H1 (cell line): Measurements from ENCODE around the gene TXK. TPM values are rescaled to one million over a fixed set of nuclear protein-coding genes. Genes with fewer than 3 reads are reported as not detected.

Source experiments
- CTCF ChIA-PET: fragments of 300-600 bp; sonication (Branson Sonifier 250); formaldehyde crosslinking; loops from one replicate; lab custom pipeline; 2021; ENCODE audit not compliant: partially characterized antibody; lab: Charles Lee
- POLR2A ChIA-PET: fragments of 300-600 bp; sonication (Branson Sonifier 250); formaldehyde crosslinking; loops from one replicate; lab custom pipeline; 2021; ENCODE audit warnings: inconsistent platforms; ENCODE audit not compliant: partially characterized antibody; lab: Charles Lee
- DNase-seq, 2 experiments: peaks; one replicate each; pipeline versions ENCODE4 v3.0.0 to v3.0.0-alpha.2; 2010 to 2022; ENCODE audit warnings: low spot score in 2 of 2, low read depth in 1 of 2, mixed read lengths in 1 of 2
- FAIRE-seq: peaks from 2 replicates; lab custom pipeline; 2011; peaks lifted over from hg19 to GRCh38; lab: Jason Lieb, UNC
- H2AFZ ChIP-seq: 2 replicates; pipeline ENCODE4 v1.8.1; 2012; ENCODE audit warnings: low read length, inconsistent platforms
- H2AK5ac ChIP-seq: 2 replicates; pipeline ENCODE4 v1.6.1; 2013; ENCODE audit warnings: low read depth, low read length
- H2BK120ac ChIP-seq: replicated peaks from 2 replicates; pipeline ENCODE3; 2013; ENCODE audit warnings: low read depth, low read length, inconsistent platforms
- H2BK12ac ChIP-seq: 2 replicates; pipeline ENCODE4 v1.6.1; 2013; ENCODE audit warnings: low read depth, low read length
- H2BK15ac ChIP-seq: 2 replicates; pipeline ENCODE4 v1.6.1; 2013; ENCODE audit warnings: low read length
- H2BK20ac ChIP-seq: 2 replicates; pipeline ENCODE4 v1.6.1; 2013; ENCODE audit warnings: low read length
- H2BK5ac ChIP-seq: 2 replicates; pipeline ENCODE4 v1.6.1; 2013; ENCODE audit warnings: low read depth, low read length
- H3K14ac ChIP-seq: 2 replicates; pipeline ENCODE4 v1.6.1; 2013; ENCODE audit warnings: inconsistent platforms; ENCODE audit not compliant: insufficient read length
- H3K18ac ChIP-seq: 2 replicates; pipeline ENCODE4 v1.6.1; 2013; ENCODE audit warnings: low read length; ENCODE audit errors: extremely low read depth
- H3K23ac ChIP-seq: 2 replicates; pipeline ENCODE4 v1.6.1; 2013; ENCODE audit warnings: inconsistent platforms; ENCODE audit not compliant: insufficient read length
- H3K23me2 ChIP-seq: 2 replicates; pipeline ENCODE4 v1.6.1; 2013; ENCODE audit warnings: low read depth, low read length
- H3K27ac ChIP-seq: 2 replicates; pipeline ENCODE4 v1.6.1; 2011; ENCODE audit warnings: low read depth, low read length, inconsistent platforms
- H3K27me3 ChIP-seq, 4 experiments: replicated peaks in 1 of 4; 1 replicate in 1 of 4; 2 replicates in 3 of 4; pipeline versions ENCODE4 v1.6.1 to v1.8.1; 2011 to 2013; ENCODE audit warnings: low read length in 3 of 4, mild to moderate bottlenecking in 3 of 4, inconsistent platforms in 2 of 4, mixed read lengths in 2 of 4, moderate library complexity in 1 of 4; ENCODE audit not compliant: control insufficient read depth in 3 of 4, insufficient read depth in 3 of 4; ENCODE audit errors: extremely low read depth in 1 of 4
- H3K36me3 ChIP-seq, 4 experiments: 2 replicates each; pipeline versions ENCODE4 v1.6.1 to v1.8.1; 2011 to 2013; ENCODE audit warnings: mild to moderate bottlenecking in 4 of 4, low read length in 3 of 4, moderate library complexity in 2 of 4, control low read depth in 1 of 4, inconsistent platforms in 1 of 4; ENCODE audit not compliant: insufficient read depth in 4 of 4, control insufficient read depth in 2 of 4
- H3K4ac ChIP-seq: replicated peaks from 2 replicates; pipeline ENCODE3; 2013; ENCODE audit warnings: low read length, low read depth, mixed read lengths, inconsistent platforms; ENCODE audit not compliant: insufficient read length
- H3K4me1 ChIP-seq, 4 experiments: replicated peaks in 1 of 4; 1 replicate in 1 of 4; 2 replicates in 3 of 4; pipeline versions ENCODE4 v1.6.1 to v1.8.1; 2011 to 2013; ENCODE audit warnings: low read length in 3 of 4, inconsistent platforms in 2 of 4, mixed read lengths in 1 of 4; ENCODE audit not compliant: insufficient read depth in 4 of 4, control insufficient read depth in 3 of 4
- H3K4me2 ChIP-seq, 2 experiments: 2 replicates each; pipeline versions ENCODE4 v1.6.1 to v1.8.1; 2011 to 2013; ENCODE audit warnings: low read depth in 2 of 2, low read length in 2 of 2, control low read depth in 1 of 2, inconsistent platforms in 1 of 2, mild to moderate bottlenecking in 1 of 2; ENCODE audit not compliant: insufficient read depth in 1 of 2
- H3K4me3 ChIP-seq, 4 experiments: fragments of 200-600, 300-600 bp in 1 of 4; sonication (generic), shearing (Covaris generic), sonication (Bioruptor Twin) in 1 of 4; 2 replicates each; pipeline versions ENCODE4 v1.5.1 to v1.8.1; 2011 to 2016; ENCODE audit warnings: low read length in 4 of 4, low read depth in 3 of 4, control low read depth in 2 of 4, inconsistent platforms in 2 of 4, mild to moderate bottlenecking in 2 of 4, mixed read lengths in 1 of 4, moderate library complexity in 1 of 4; ENCODE audit not compliant: insufficient read depth in 2 of 4; ENCODE audit errors: extremely low read depth in 1 of 4
- H3K56ac ChIP-seq: replicated peaks from 2 replicates; pipeline ENCODE3; 2013; ENCODE audit warnings: low read depth, mild to moderate bottlenecking, mixed read lengths, low read length, inconsistent platforms; ENCODE audit not compliant: insufficient read length
- H3K79me1 ChIP-seq: 2 replicates; pipeline ENCODE4 v1.6.1; 2013; ENCODE audit warnings: low read depth, low read length, control low read depth
- H3K79me2 ChIP-seq, 2 experiments: 2 replicates each; pipeline versions ENCODE4 v1.6.1 to v1.8.1; 2012 to 2013; ENCODE audit warnings: low read length in 2 of 2, mild to moderate bottlenecking in 2 of 2, inconsistent platforms in 1 of 2; ENCODE audit not compliant: insufficient read depth in 2 of 2, control insufficient read depth in 1 of 2
- H3K9ac ChIP-seq, 4 experiments: replicated peaks in 1 of 4; 1 replicate in 1 of 4; 2 replicates in 3 of 4; pipeline versions ENCODE4 v1.6.1 to v1.8.1; 2011 to 2013; ENCODE audit warnings: low read depth in 3 of 4, low read length in 3 of 4, control low read depth in 2 of 4, mild to moderate bottlenecking in 2 of 4, moderate library complexity in 2 of 4, inconsistent platforms in 1 of 4; ENCODE audit errors: extremely low read depth in 1 of 4
- H3K9me3 ChIP-seq, 2 experiments: 2 replicates each; pipeline versions ENCODE4 v1.6.1 to v1.8.1; 2012 to 2013; ENCODE audit warnings: mild to moderate bottlenecking in 2 of 2, moderate library complexity in 2 of 2, control low read depth in 1 of 2, inconsistent platforms in 1 of 2, low read depth in 1 of 2, low read length in 1 of 2, mixed read lengths in 1 of 2; ENCODE audit not compliant: insufficient read depth in 2 of 2
- H4K20me1 ChIP-seq, 2 experiments: replicated peaks in 1 of 2; 2 replicates each; pipeline versions ENCODE3 to v1.8.1; 2011 to 2013; ENCODE audit warnings: inconsistent platforms in 2 of 2, low read length in 2 of 2, mild to moderate bottlenecking in 1 of 2; ENCODE audit not compliant: insufficient read depth in 2 of 2, control insufficient read depth in 1 of 2
- H4K5ac ChIP-seq: 2 replicates; pipeline ENCODE4 v1.6.1; 2013; ENCODE audit warnings: low read length, low read depth, mixed read lengths, inconsistent platforms; ENCODE audit not compliant: insufficient read length
- H4K8ac ChIP-seq: 2 replicates; pipeline ENCODE4 v1.8.0; 2013; ENCODE audit warnings: mild to moderate bottlenecking, moderate library complexity, low read length, inconsistent platforms; ENCODE audit not compliant: insufficient read depth; ENCODE audit errors: extremely low read depth
- H4K91ac ChIP-seq: replicated peaks from 2 replicates; pipeline ENCODE3; 2013; ENCODE audit warnings: low read length, mixed read lengths, inconsistent platforms; ENCODE audit not compliant: insufficient read length
- BACH1 ChIP-seq: IDR thresholded peaks from 2 replicates; pipeline ENCODE4 v1.6.1; 2012; ENCODE audit warnings: low read length, improper control_type of control experiment
- CREB1 ChIP-seq: IDR thresholded peaks from 2 replicates; pipeline ENCODE4 v1.6.1; 2012; ENCODE audit warnings: inconsistent platforms
- EZH2 ChIP-seq: fragments of 200-600 bp; sonication (generic); IDR thresholded peaks from 2 replicates; pipeline ENCODE4 v1.7.1; 2012; ENCODE audit warnings: low read depth, mild to moderate bottlenecking, moderate library complexity, low read length, inconsistent platforms; ENCODE audit not compliant: severe bottlenecking
- FOSL1 ChIP-seq: IDR thresholded peaks from 2 replicates; pipeline ENCODE4 v1.6.1; 2011; ENCODE audit warnings: mild to moderate bottlenecking, low read depth, low read length, moderate library complexity; ENCODE audit not compliant: insufficient read depth
- GTF2F1 ChIP-seq: IDR thresholded peaks from 2 replicates; pipeline ENCODE4 v1.6.1; 2012; ENCODE audit warnings: low read depth, low read length, improper control_type of control experiment, borderline replicate concordance
- JUN ChIP-seq: IDR thresholded peaks from 2 replicates; pipeline ENCODE4 v1.6.1; 2011; ENCODE audit warnings: low read depth, mild to moderate bottlenecking, improper control_type of control experiment, low read length
- NANOG ChIP-seq: IDR thresholded peaks from 2 replicates; pipeline ENCODE4 v1.6.1; 2011; ENCODE audit warnings: low read length, low read depth, mild to moderate bottlenecking, inconsistent platforms; ENCODE audit not compliant: insufficient read depth, poor library complexity, severe bottlenecking
- POLR2A ChIP-seq, 2 experiments: IDR thresholded peaks; 1 replicate in 1 of 2; 2 replicates in 1 of 2; pipeline ENCODE4 v1.6.1; 2011; ENCODE audit warnings: low read depth in 2 of 2, low read length in 2 of 2, mild to moderate bottlenecking in 2 of 2; ENCODE audit errors: control extremely low read depth in 1 of 2
- RBBP5 ChIP-seq: IDR thresholded peaks from 2 replicates; pipeline ENCODE4 v1.7.1; 2012; ENCODE audit warnings: low read depth, mild to moderate bottlenecking, inconsistent platforms, low read length, moderate library complexity, borderline replicate concordance
- SIN3A ChIP-seq, 2 experiments: IDR thresholded peaks in 1 of 2; conservative IDR thresholded peaks in 1 of 2; 2 replicates each; pipeline ENCODE4 v1.6.1; 2011 to 2012; ENCODE audit warnings: low read length in 2 of 2, improper control_type of control experiment in 1 of 2, low read depth in 1 of 2, mild to moderate bottlenecking in 1 of 2
- SIRT6 ChIP-seq: IDR thresholded peaks from one replicate; pipeline ENCODE4 v1.7.1; 2012; ENCODE audit warnings: low read length, inconsistent platforms
- SP2 ChIP-seq: IDR thresholded peaks from 2 replicates; pipeline ENCODE4 v1.6.1; 2012; ENCODE audit warnings: mild to moderate bottlenecking, low read length, inconsistent platforms
- SP4 ChIP-seq: IDR thresholded peaks from 2 replicates; pipeline ENCODE4 v1.6.1; 2012; ENCODE audit warnings: low read length, inconsistent platforms
- TAF7 ChIP-seq: optimal IDR thresholded peaks from 2 replicates; pipeline ENCODE3; 2011; ENCODE audit warnings: low read depth, mild to moderate bottlenecking, inconsistent platforms, low read length, moderate library complexity, borderline replicate concordance
- TBP ChIP-seq: IDR thresholded peaks from 2 replicates; pipeline ENCODE4 v1.6.1; 2011; ENCODE audit warnings: low read depth, low read length, improper control_type of control experiment
- WGBS, 2 experiments: shearing (Covaris generic) in 1 of 2; methylation state at CpG; one replicate each; pipeline versions ENCODE4 v1.1.6 to v1.1.7; 2013 to 2015; ENCODE audit warnings: low lambda C conversion rate in 2 of 2, mixed read lengths in 2 of 2, inconsistent platforms in 1 of 2, low coverage in 1 of 2, missing lambda C conversion rate in 1 of 2; ENCODE audit not compliant: insufficient replicate concordance in 2 of 2, insufficient coverage in 1 of 2, insufficient read length in 1 of 2; ENCODE audit errors: extremely low coverage in 1 of 2, missing lambda C conversion rate in 1 of 2; 5-methylcytosine and 5-hydroxymethylcytosine counted together
- polyA plus RNA-seq, 7 experiments: library from polyadenylated mRNA; depleted of rRNA in 3 of 7; stranded (reverse) in 5 of 7; unstranded in 2 of 7; fragments of >200 nt in 5 of 7; fragments of 200-250 nt in 2 of 7; gene quantifications; 1 replicate in 5 of 7; 2 replicates in 1 of 7; 4 replicates in 1 of 7; pipeline versions ENCODE4 v1.2.1 to v1.2.3, GENCODE V29; 2011 to 2013; ENCODE audit warnings: missing spikeins in 2 of 7, mixed read lengths in 2 of 7
- total RNA-seq: library from RNA; stranded (reverse); fragmentation: NEBNext Ultra II Directional; extraction: Animal tissue kit (Norgen Biotek cat#: 25700); gene quantifications from 2 replicates; pipeline ENCODE4 v1.2.1, GENCODE V29; 2021

TXK gene
- total and polyA plus RNA-seq, 2 of the 8 experiments (the other 6 are each of a cell fraction or from before 2014, with no cell fraction given) = not detected

DNA sequence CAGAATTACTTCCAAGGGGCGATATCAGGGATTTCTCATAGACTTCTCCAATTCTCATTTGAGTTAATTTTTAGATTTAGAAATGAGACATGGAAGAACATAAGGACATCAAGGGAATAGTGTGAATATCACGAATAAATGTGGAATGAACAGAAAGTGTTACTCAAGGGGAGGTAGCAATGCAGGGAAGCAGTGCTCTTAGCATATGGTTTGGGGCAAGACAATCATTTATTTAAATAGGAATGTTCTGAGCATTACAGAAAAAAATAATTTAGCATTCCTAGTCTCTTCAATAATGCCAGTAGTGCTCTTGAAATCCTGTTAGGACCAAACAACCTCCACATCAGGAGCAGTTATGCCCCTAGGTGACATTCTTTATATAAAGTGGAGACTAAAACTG lies 55.6 kb downstream of the TXK start:
- POLR2A ChIA-PET = no interaction called here
- H3K9me3 ChIP-seq = no peaks in the 10 kb centered on the region
- H2BK120ac ChIP-seq = no peak overlapping the region
- no peaks in the 10 kb centered on the region for H3K36me3 ChIP-seq
- no peak overlapping the region for H2AFZ ChIP-seq
- H3K79me1 ChIP-seq = no peaks in the 10 kb centered on the region
- no peak overlapping the region for H3K4me3 ChIP-seq
- H4K91ac ChIP-seq = no peak overlapping the region
- H4K8ac ChIP-seq = no peak overlapping the region
- H4K20me1 ChIP-seq = no peaks in the 10 kb centered on the region
- no peak overlapping the region for H2BK15ac ChIP-seq
- no peak overlapping the region for H3K18ac ChIP-seq
- no peak overlapping the region for H4K5ac ChIP-seq
- no peak for TF ChIP-seq NANOG
- TF ChIP-seq BACH1 = no peak
- TF ChIP-seq EZH2 = no peak
- TF ChIP-seq GTF2F1 = no peak
- TF ChIP-seq JUN = no peak
- TF ChIP-seq TBP = no peak
- no peak for TF ChIP-seq POLR2A (IDR thresholded peaks at IDR 0.05; ENCODE audit: control extremely low read depth in 1 of 2, low read depth in 2 of 2, low read length in 2 of 2)
- TF ChIP-seq FOSL1 = no peak
- TF ChIP-seq SIRT6 = no peak
- TF ChIP-seq SP4 = no peak
- TF ChIP-seq CREB1 = no peak
- no peak for TF ChIP-seq TAF7
- no peak for TF ChIP-seq RBBP5
- TF ChIP-seq SIN3A (conservative IDR thresholded peaks at IDR 0.05 in 1 of 2, IDR thresholded peaks at IDR 0.05 in 1 of 2; ENCODE audit: low read depth in 1 of 2, low read length in 2 of 2) = no peak
- TF ChIP-seq SP2 = no peak
- TF ChIP-seq, all 59 proteins: peak for 0
- Histone ChIP-seq H3K79me2 (no peaks in the 10 kb centered on the region), H2BK5ac (no peak overlapping the region), H3K4me2 (no peak overlapping the region), H3K27ac (no peak overlapping the region), H3K23ac (no peak overlapping the region), H3K9ac (no peak overlapping the region), H3K4me1 (no peaks in the 10 kb centered on the region), H2AK5ac (no peak overlapping the region), H3K56ac (no peak overlapping the region), H2BK12ac (no peak overlapping the region), H3K14ac (no peak overlapping the region), H2BK20ac (no peak overlapping the region), H3K27me3 (no peaks in the 10 kb centered on the region), H3K4ac (no peak overlapping the region), H3K23me2 (no peaks in the 10 kb centered on the region)
- DNase-seq (no peak), FAIRE-seq (no peak)
- CTCF ChIA-PET = no interaction called here
- 36% methylated on average over 2 of the region's 2 CpGs; no CpG with 5 or more reads in 1 of the 2 experiments for WGBS, 2 experiments
